WTC11 (cell line): ENCODE measurements around the gene CTDNEP1. TPM values are rescaled to one million over a fixed set of nuclear protein-coding genes. Genes with fewer than 3 reads are reported as not detected.
A peak's percentile ranks its signal among the peaks of the same experiment; 100 is the strongest.

Source experiments
- ATAC-seq: fragments of 200-7000 bp; cut with Tn5 transposase; 2 replicates; pipeline ENCODE4 v1.10.0; 2021; ENCODE audit warnings: mild to moderate bottlenecking, moderate library complexity
- CTCF ChIA-PET: fragments of 300-600 bp; sonication (Branson Sonifier 250); formaldehyde crosslinking; loops from one replicate; lab custom pipeline; 2021; ENCODE audit warnings: antibody characterized with exemption; lab: Charles Lee
- POLR2A ChIA-PET: fragments of 350-600 bp; sonication (Branson Sonifier 250); formaldehyde crosslinking; loops from one replicate; lab custom pipeline; 2021; ENCODE audit warnings: antibody characterized with exemption; lab: Charles Lee
- DNase-seq: peaks from one replicate; pipeline ENCODE4 v3.0.0; 2021; ENCODE audit warnings: low spot score
- H3K27ac Mint-ChIP-seq: 2 replicates; pipeline ENCODE4 v1.8.0; 2021; ENCODE audit warnings: mixed read lengths
- H3K27me3 Mint-ChIP-seq: 2 replicates; pipeline ENCODE4 v1.8.0; 2021; ENCODE audit warnings: low read depth, mild to moderate bottlenecking, moderate library complexity, mixed read lengths
- H3K36me3 Mint-ChIP-seq: 2 replicates; pipeline ENCODE4 v1.8.0; 2021; ENCODE audit warnings: mixed read lengths
- H3K4me1 Mint-ChIP-seq: 2 replicates; pipeline ENCODE4 v1.8.0; 2022; ENCODE audit warnings: mixed read lengths
- H3K4me3 Mint-ChIP-seq: 2 replicates; pipeline ENCODE4 v1.8.0; 2021; ENCODE audit warnings: mild to moderate bottlenecking, moderate library complexity, mixed read lengths
- H3K9me3 Mint-ChIP-seq: 2 replicates; pipeline ENCODE4 v1.8.0; 2021; ENCODE audit warnings: mixed read lengths
- ATF1 ChIP-seq: sonication (generic); formaldehyde crosslinking; IDR thresholded peaks from 2 replicates; pipeline ENCODE4 v1.8.1; 2023; ENCODE audit warnings: mild to moderate bottlenecking, moderate library complexity, missing genetic modification reagents
- EMX1 ChIP-seq: fragments of 250-450 bp; sonication (Bioruptor Pico); IDR thresholded peaks from 2 replicates; pipeline ENCODE4 v1.8.0; 2021; ENCODE audit warnings: mild to moderate bottlenecking
- FOXK1 ChIP-seq: sonication (generic); formaldehyde crosslinking; IDR thresholded peaks from 2 replicates; pipeline ENCODE4 v1.8.0; 2022; ENCODE audit warnings: mild to moderate bottlenecking, moderate library complexity, missing genetic modification reagents
- FOXP1 ChIP-seq: sonication (generic); formaldehyde crosslinking; IDR thresholded peaks from 2 replicates; pipeline ENCODE4 v1.8.0; 2022; ENCODE audit warnings: missing genetic modification reagents, mild to moderate bottlenecking, moderate library complexity, borderline replicate concordance
- GABPB1 ChIP-seq: sonication (generic); formaldehyde crosslinking; IDR thresholded peaks from 2 replicates; pipeline ENCODE4 v1.8.1; 2023; ENCODE audit warnings: mild to moderate bottlenecking, missing genetic modification reagents
- GRHL2 ChIP-seq: fragments of 250-450 bp; sonication (Bioruptor Pico); IDR thresholded peaks from 2 replicates; pipeline ENCODE4 v1.8.0; 2022; ENCODE audit warnings: mild to moderate bottlenecking, moderate library complexity; ENCODE audit not compliant: insufficient replicate concordance, severe bottlenecking
- JAZF1 ChIP-seq: fragments of 250-450 bp; sonication (Bioruptor Pico); IDR thresholded peaks from 2 replicates; pipeline ENCODE4 v1.9.0; 2021; ENCODE audit warnings: moderate library complexity, mild to moderate bottlenecking, inconsistent platforms
- JUN ChIP-seq: sonication (generic); formaldehyde crosslinking; IDR thresholded peaks from 2 replicates; pipeline ENCODE4 v1.8.0; 2023; ENCODE audit warnings: mild to moderate bottlenecking, missing genetic modification reagents
- NFE2L1 ChIP-seq: sonication (generic); formaldehyde crosslinking; IDR thresholded peaks from 2 replicates; pipeline ENCODE4 v1.8.1; 2023; ENCODE audit warnings: missing genetic modification reagents
- NFYB ChIP-seq: sonication (generic); formaldehyde crosslinking; conservative IDR thresholded peaks from 2 replicates; pipeline ENCODE4 v1.8.0; 2022; ENCODE audit warnings: low read depth, missing genetic modification reagents
- NR3C1 ChIP-seq: sonication (generic); formaldehyde crosslinking; conservative IDR thresholded peaks from 2 replicates; pipeline ENCODE4 v1.8.1; 2023; ENCODE audit warnings: low read depth, mild to moderate bottlenecking, missing genetic modification reagents
- SMAD4 ChIP-seq: sonication (generic); formaldehyde crosslinking; IDR thresholded peaks from 2 replicates; pipeline ENCODE4 v1.8.0; 2022; ENCODE audit warnings: mild to moderate bottlenecking, missing genetic modification reagents
- TEAD1 ChIP-seq: sonication (generic); formaldehyde crosslinking; IDR thresholded peaks from 2 replicates; pipeline ENCODE4 v1.8.0; 2022; ENCODE audit warnings: mild to moderate bottlenecking, missing genetic modification reagents
- TP53 ChIP-seq: sonication (generic); formaldehyde crosslinking; IDR thresholded peaks from 2 replicates; pipeline ENCODE4 v1.8.1; 2023; ENCODE audit warnings: mild to moderate bottlenecking, missing genetic modification reagents
- ZNF121 ChIP-seq: sonication (generic); formaldehyde crosslinking; IDR thresholded peaks from 2 replicates; pipeline ENCODE4 v1.8.0; 2023; ENCODE audit warnings: missing genetic modification reagents
- total RNA-seq: library from RNA; stranded (reverse); gene quantifications from 3 replicates; pipeline ENCODE4 v1.2.3, GENCODE V29; 2021
- TF ChIP-seq, protein P1 (sequence below): fragments of 250-450 bp; sonication (Bioruptor Pico); IDR thresholded peaks from 2 replicates; pipeline ENCODE4 v1.9.0; 2021; ENCODE audit warnings: moderate library complexity, mild to moderate bottlenecking, inconsistent platforms, borderline replicate concordance
- TF ChIP-seq, protein P2 (sequence below): sonication (generic); formaldehyde crosslinking; IDR thresholded peaks from 2 replicates; pipeline ENCODE4 v1.8.1; 2022; ENCODE audit warnings: low read depth, mild to moderate bottlenecking, moderate library complexity, missing genetic modification reagents, borderline replicate concordance
- TF ChIP-seq, protein P3 (sequence below): fragments of 250-450 bp; sonication (Bioruptor Pico); IDR thresholded peaks from 2 replicates; pipeline ENCODE4 v1.9.0; 2021; ENCODE audit warnings: mild to moderate bottlenecking
- TF ChIP-seq, protein P4 (sequence below): sonication (generic); formaldehyde crosslinking; IDR thresholded peaks from 2 replicates; pipeline ENCODE4 v1.8.1; 2022; ENCODE audit warnings: mild to moderate bottlenecking, moderate library complexity, missing genetic modification reagents
- TF ChIP-seq, protein P5 (sequence below): fragments of 250-450 bp; sonication (Bioruptor Pico); IDR thresholded peaks from 2 replicates; pipeline ENCODE4 v1.9.0; 2021; ENCODE audit warnings: mild to moderate bottlenecking
- TF ChIP-seq, protein P6 (sequence below): sonication (generic); formaldehyde crosslinking; IDR thresholded peaks from 2 replicates; pipeline ENCODE4 v1.8.1; 2023; ENCODE audit warnings: mild to moderate bottlenecking, moderate library complexity, missing genetic modification reagents

The CTDNEP1 gene
- total RNA-seq, 1 experiment from 2014 or later, result 127 TPM

DNA sequence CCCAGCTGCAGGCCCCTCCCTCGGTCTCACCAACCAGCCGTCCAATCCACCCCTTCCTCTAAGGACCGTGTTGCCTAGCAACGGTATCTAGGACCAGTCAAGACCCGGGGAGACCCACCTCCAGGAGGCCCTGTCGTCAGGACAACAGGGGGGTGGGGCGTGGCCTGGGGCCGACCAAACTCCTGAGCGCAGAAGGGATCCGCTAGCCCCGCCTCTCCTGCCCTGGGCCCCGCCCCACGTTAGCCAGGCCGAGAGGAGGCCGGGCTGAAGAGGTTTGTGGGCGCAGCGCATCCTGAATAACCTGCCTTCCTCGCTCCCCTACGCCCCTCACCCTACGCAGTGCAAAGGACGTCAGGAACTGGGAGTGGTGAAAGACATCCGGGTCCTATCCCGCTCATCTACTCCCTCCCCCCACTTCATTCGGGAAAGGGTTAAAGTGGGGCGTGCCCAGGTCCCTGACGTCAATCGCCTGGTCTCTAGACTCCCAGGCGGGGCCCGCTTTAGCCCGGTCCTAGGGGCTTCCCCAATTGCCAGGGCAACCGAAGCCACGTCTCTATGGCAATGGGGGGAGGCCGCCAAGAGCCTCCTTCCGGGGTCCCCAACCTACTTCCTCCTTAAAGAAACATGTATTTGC, 46.6 kb downstream of the CTDNEP1 start (continued):
- TF ChIP-seq TEAD1 (CRISPR knock-in tag), result no peak; the same call in 1 of the 2 replicates
- TF ChIP-seq, all 79 proteins: peak for 4

DNA sequence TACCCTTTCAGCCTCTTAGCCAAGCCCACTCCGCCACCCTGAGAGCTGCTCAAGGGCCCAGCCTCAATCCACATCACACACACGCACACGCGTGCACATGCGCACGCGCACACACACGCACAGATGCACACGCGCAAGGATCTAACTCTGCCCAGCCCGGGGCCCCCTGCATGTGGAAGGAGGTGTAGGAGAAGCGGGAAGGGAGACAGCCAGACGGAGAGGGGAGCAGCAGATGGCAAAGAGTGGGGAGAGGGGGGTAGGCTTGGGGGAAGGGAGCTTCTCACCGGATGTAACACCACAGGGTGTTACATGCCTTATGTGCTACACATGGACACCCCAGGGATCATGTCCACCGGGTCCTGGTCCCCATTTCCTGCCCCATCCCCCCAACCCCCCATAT, 47.2 kb downstream of the CTDNEP1 start:
- ChIA-PET POLR2A (interaction anchor here (0.5 kb wide), 1 partner anchor 37 kb away, joined by 3 read pairs; no protein-coding TSS in a partner anchor), CTCF (interaction anchor here (0.6 to 1.3 kb wide), 2 partner anchors 10 to 13 kb away, joined by 3 to 4 read pairs; no protein-coding TSS in a partner anchor)
- no peaks in the 10 kb centered on the region for H3K27me3 Mint-ChIP-seq
- H3K4me3 Mint-ChIP-seq, result peak overlapping the region; percentile 71
- TF ChIP-seq, protein P1, sequence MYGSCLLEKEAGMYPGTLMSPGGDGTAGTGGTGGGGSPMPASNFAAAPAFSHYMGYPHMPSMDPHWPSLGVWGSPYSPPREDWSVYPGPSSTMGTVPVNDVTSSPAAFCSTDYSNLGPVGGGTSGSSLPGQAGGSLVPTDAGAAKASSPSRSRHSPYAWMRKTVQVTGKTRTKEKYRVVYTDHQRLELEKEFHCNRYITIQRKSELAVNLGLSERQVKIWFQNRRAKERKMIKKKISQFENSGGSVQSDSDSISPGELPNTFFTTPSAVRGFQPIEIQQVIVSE (CRISPR knock-in tag), result no peak
- TF ChIP-seq NR3C1 (CRISPR knock-in tag), result no peak
- TF ChIP-seq NFE2L1, result 0 out of 2 replicates have a peak, but pooled peaks have one; percentile 14
- TF ChIP-seq FOXP1 (CRISPR knock-in tag), result 0 out of 2 replicates have a peak, but pooled peaks have one; percentile 39
- peaks cover 24% of the 10 kb centered on the region for H3K36me3 Mint-ChIP-seq
- peaks cover 37% of the 10 kb centered on the region for H3K4me1 Mint-ChIP-seq
- H3K9me3 Mint-ChIP-seq, result no peaks in the 10 kb centered on the region
- no peak for DNase-seq
- no peak for ATAC-seq
- H3K27ac Mint-ChIP-seq, result peak overlapping the region; percentile 78; the same call in 1 of the 2 replicates

DNA sequence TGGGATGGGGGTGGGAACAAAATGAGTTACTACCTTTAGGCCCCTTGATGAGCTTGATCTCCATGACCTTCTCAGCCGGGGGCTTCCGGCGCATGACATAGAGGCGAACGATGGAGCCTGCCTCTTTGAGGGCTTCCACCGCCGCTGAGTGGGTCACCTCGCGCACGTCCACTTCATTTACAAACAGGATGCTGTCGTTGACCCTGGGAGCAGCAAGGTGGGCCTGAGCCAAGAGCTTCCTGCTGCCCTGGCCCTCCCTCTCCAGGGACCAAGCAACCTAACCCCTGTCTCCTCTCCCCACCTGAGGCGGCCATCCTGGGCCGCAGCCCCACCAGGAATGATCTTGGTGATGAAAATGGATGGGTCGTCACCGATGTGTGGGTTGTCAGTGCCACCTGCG, 48.1 kb downstream of the CTDNEP1 start:
- Mint-ChIP-seq H3K27ac (no peak overlapping the region), H3K4me3 (peak overlapping the region; percentile 71; the same call in 1 of the 2 replicates)
- POLR2A ChIA-PET, result no interaction called here

DNA sequence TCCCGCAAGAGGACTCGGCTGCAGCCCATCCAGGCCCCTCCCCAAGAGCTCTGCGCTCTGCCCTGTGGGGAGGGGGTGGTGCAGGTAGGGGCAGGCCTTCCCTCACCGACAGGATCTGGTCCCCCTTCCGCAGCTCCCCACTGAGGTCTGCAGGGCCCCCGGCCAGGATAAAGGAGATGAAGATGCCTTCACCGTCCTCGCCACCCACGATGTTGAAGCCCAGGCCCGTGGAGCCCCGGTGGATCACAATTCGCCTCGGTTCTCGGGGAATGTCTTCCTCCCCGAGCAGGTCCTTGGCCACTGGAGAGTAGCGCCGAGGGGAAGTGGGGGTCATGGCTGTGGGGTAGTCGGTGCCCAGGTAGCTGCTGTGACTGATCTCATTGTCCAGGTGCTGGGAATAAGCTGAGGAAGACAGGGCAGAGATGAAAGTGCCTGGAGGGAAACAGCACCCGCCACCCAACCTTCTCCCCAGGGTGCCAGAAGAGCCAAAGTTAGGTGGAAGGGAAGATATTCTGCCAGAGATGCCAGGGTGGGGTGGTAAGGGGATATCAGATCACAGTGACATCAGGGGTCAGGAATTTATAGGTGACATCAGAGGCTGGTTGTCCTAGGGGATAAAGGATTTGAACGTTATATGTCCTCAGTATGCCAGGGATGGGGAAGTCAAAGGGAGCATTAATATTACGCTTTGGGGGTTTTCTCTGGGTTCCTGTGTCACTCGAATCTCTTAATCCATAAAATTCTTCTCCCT, 54.7 kb downstream of the CTDNEP1 start:
- DNase-seq (no peak), ATAC-seq (no peak)
- Mint-ChIP-seq H3K27ac (no peak overlapping the region), H3K27me3 (no peaks in the 10 kb centered on the region), H3K4me3 (no peak overlapping the region), H3K4me1 (no peaks in the 10 kb centered on the region), H3K36me3 (peaks cover 49% of the 10 kb centered on the region), H3K9me3 (no peaks in the 10 kb centered on the region)
- CTCF ChIA-PET, result interaction anchor here (0.6 to 1.5 kb wide), 2 partner anchors 11 to 50 kb away, joined by 3 to 4 read pairs; no protein-coding TSS in a partner anchor
- POLR2A ChIA-PET, result no interaction called here
- no peak for TF ChIP-seq NFYB
- TF ChIP-seq, protein P2, sequence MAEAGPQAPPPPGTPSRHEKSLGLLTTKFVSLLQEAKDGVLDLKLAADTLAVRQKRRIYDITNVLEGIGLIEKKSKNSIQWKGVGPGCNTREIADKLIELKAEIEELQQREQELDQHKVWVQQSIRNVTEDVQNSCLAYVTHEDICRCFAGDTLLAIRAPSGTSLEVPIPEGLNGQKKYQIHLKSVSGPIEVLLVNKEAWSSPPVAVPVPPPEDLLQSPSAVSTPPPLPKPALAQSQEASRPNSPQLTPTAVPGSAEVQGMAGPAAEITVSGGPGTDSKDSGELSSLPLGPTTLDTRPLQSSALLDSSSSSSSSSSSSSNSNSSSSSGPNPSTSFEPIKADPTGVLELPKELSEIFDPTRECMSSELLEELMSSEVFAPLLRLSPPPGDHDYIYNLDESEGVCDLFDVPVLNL (CRISPR knock-in tag), result no peak
- no peak for TF ChIP-seq GRHL2 (CRISPR knock-in tag)
- TF ChIP-seq TEAD1 (CRISPR knock-in tag), result no peak
- TF ChIP-seq JAZF1, result no peak
- no peak for TF ChIP-seq SMAD4 (CRISPR knock-in tag)
- TF ChIP-seq JUN, result no peak
- no peak for TF ChIP-seq GABPB1 (CRISPR knock-in tag)
- TF ChIP-seq, protein P3, sequence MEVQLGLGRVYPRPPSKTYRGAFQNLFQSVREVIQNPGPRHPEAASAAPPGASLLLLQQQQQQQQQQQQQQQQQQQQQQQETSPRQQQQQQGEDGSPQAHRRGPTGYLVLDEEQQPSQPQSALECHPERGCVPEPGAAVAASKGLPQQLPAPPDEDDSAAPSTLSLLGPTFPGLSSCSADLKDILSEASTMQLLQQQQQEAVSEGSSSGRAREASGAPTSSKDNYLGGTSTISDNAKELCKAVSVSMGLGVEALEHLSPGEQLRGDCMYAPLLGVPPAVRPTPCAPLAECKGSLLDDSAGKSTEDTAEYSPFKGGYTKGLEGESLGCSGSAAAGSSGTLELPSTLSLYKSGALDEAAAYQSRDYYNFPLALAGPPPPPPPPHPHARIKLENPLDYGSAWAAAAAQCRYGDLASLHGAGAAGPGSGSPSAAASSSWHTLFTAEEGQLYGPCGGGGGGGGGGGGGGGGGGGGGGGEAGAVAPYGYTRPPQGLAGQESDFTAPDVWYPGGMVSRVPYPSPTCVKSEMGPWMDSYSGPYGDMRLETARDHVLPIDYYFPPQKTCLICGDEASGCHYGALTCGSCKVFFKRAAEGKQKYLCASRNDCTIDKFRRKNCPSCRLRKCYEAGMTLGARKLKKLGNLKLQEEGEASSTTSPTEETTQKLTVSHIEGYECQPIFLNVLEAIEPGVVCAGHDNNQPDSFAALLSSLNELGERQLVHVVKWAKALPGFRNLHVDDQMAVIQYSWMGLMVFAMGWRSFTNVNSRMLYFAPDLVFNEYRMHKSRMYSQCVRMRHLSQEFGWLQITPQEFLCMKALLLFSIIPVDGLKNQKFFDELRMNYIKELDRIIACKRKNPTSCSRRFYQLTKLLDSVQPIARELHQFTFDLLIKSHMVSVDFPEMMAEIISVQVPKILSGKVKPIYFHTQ, result no peak
- TF ChIP-seq, protein P4, sequence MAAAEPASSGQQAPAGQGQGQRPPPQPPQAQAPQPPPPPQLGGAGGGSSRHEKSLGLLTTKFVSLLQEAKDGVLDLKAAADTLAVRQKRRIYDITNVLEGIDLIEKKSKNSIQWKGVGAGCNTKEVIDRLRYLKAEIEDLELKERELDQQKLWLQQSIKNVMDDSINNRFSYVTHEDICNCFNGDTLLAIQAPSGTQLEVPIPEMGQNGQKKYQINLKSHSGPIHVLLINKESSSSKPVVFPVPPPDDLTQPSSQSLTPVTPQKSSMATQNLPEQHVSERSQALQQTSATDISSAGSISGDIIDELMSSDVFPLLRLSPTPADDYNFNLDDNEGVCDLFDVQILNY, result no peak
- no peak for TF ChIP-seq EMX1
- TF ChIP-seq FOXK1, result no peak
- TF ChIP-seq ATF1, result no peak

More for the DNA sequence above, 48.1 kb downstream of the CTDNEP1 start:
- no peaks in the 10 kb centered on the region for H3K27me3 Mint-ChIP-seq
- ATAC-seq, result no peak
- H3K36me3 Mint-ChIP-seq, result peaks cover 24% of the 10 kb centered on the region
- CTCF ChIA-PET, result no interaction called here
- TF ChIP-seq, protein P5, sequence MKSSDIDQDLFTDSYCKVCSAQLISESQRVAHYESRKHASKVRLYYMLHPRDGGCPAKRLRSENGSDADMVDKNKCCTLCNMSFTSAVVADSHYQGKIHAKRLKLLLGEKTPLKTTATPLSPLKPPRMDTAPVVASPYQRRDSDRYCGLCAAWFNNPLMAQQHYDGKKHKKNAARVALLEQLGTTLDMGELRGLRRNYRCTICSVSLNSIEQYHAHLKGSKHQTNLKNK, result no peak
- TF ChIP-seq ZNF121 (no peak), TP53 (CRISPR knock-in tag) (no peak), FOXP1 (CRISPR knock-in tag) (no peak), TEAD1 (CRISPR knock-in tag) (no peak)
- TF ChIP-seq, protein P6, sequence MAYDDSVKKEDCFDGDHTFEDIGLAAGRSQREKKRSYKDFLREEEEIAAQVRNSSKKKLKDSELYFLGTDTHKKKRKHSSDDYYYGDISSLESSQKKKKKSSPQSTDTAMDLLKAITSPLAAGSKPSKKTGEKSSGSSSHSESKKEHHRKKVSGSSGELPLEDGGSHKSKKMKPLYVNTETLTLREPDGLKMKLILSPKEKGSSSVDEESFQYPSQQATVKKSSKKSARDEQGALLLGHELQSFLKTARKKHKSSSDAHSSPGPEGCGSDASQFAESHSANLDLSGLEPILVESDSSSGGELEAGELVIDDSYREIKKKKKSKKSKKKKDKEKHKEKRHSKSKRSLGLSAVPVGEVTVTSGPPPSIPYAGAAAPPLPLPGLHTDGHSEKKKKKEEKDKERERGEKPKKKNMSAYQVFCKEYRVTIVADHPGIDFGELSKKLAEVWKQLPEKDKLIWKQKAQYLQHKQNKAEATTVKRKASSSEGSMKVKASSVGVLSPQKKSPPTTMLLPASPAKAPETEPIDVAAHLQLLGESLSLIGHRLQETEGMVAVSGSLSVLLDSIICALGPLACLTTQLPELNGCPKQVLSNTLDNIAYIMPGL, result no peak
- peaks cover 28% of the 10 kb centered on the region for H3K4me1 Mint-ChIP-seq
- H3K9me3 Mint-ChIP-seq, result no peaks in the 10 kb centered on the region
- DNase-seq, result no peak
